GM21619 (cell line): ENCODE results near the gene ERGIC2.
"Not testable (repeated sequence)": the region's sequence is repeated elsewhere in the genome, so short reads cannot be mapped to it uniquely, and the experiment has no call there.

Experiments
- ATAC-seq: cut with Tn5 transposase; IDR thresholded peaks from one replicate; pipeline ENCODE4 v1.9.1; 2021; ENCODE audit not compliant: unreplicated experiment

The ERGIC2 gene

GRCh38 chr12:29380536-29381523, at the start of gene ERGIC2:
Gene ERGIC2 (minus strand): TSS chr12:29381172. CDS start chr12:29371633, 9,539 bp downstream.
- ATAC-seq: peak; percentile 95

DNA sequence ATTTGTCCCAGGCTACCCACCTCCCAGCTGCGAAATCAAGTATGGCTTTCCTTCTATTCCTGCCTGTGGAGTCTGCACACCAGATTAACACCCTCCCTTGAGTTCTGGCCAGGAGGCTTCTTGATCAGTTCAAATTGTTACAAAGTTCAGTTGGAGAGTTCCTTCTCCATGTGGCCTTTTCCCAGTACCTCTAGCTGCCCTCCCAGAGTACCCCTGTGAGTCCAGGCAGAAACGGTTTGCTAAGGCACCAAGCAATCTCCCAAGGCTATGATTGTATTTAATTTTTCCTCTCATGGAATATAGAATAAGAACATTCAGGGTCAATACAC, 49.7 kb upstream of the ERGIC2 start:
- no peak for ATAC-seq

DNA sequence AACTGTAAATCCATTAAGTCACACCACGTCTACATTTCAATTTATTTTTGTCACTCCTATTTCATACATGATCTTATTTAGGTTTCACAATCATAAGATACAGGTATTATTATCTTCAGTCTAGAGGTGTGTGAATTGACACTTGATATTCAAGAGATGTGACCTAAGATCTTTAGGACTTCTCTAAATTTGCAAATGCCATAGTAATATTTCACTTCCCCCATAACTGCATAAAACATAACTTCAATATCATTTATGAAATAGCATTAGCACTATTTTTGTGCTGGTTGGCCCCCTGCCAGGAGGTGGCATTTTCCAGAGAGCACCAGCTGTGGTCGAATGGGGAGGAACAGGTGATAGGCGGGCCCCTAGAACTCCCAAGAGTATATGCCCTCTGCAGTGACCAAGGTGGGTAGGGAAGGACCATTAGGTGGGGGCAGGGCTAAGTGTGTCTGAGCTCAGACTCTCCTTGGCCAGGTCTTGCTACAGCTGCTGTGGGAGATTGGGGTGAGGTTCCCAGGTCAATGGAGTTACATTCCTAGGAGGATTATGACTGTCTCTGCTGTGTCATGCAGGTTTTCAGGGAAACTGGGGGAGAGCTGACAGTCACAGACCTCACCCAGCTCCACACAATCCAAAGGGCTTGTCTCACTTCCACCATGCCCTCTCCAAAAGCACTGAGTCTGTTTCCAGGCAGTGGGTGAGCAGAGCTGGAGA, 49.2 kb upstream of the ERGIC2 start:
- no peak for ATAC-seq

DNA sequence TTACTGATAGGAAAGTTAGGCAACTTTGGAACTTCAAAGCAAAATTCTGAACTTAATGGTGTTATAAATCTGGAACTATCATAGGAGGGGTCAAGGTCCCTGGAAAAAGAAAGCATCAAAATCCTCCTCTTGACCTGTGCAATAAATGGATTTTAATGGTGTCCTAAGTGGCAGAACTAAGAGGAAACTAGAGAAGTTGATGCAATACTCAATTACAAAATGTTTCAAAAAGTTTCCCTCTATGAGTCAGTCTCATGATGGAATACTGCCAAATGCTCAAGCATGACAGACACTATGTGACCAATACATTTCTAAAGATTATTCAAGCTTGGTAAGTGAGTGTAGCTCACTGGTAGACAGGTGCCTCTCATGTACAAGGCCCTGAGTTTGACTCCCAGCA, 47.7 kb upstream of the ERGIC2 start:
- ATAC-seq: peak; percentile 38

DNA sequence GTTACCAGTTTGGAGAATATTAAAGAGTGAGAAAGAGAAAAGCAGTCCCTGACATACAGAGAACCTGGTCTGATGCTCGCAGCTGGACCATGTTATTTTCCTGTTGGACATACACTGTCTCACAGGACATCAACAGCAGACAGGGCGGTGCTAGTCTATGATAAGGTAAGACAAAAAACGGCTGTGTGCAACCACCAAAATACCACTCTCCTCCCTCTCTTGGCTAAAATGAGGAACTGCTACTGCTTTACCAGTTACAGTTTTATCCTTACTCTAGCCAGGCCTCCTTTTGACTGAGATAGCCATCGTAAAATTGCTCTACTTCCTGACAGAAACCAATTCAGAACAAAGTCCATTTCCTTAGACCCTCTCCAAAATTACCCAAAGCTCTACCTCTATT, 47.0 kb upstream of the ERGIC2 start:
- ATAC-seq: peak; percentile 98

GRCh38 chr12:29426498-29426897, 45.5 kb upstream of the ERGIC2 start:
- ATAC-seq: no peak

GRCh38 chr12:29425722-29426121, 44.8 kb upstream of the ERGIC2 start:
- no peak for ATAC-seq

- ATAC-seq: no peak
These were observed 35.8 kb upstream of the ERGIC2 start for GRCh38 chr12:29416748-29417147.

DNA sequence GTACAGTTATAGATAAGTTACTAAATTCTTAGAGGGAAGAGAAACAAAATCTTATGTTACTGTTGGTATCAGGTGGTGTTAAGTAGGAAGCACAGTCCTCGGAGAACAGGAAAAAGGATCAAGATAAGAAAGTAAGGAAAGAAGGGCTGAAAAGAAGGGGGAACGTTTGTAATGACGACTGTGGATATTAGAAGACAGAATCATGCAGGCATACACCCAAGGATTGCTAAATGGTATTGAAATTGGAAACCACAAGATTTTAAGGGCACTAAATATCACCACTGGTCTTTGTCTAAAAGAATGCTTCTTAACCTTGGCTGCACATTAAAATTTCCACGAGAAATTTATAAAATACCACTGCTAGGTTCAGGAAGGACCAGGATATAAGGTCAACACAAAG, 34.1 kb upstream of the ERGIC2 start:
- no peak for ATAC-seq

- no peak for ATAC-seq
These were observed 33.4 kb upstream of the ERGIC2 start for GRCh38 chr12:29414368-29414767.

GRCh38 chr12:29405561-29405960, 24.6 kb upstream of the ERGIC2 start:
- ATAC-seq: no peak

DNA sequence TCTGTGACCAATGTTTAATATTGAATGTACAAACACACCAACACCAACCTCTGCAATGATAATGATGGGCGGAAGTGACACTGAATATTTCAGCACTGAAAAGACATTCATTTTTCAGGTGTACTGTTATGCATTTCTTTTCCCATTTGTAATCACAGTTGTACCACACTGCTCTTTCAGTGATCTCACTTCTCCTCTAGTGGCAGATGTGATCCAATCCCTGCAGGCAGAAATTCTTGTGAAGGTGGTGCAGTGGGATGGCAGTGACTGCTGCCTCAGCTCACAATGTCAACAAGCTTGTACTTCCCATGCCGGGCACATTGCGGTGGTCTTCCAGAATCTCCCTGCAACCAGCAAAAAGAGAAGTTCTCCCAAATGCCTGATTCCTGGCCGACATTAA, 23.0 kb upstream of the ERGIC2 start:
- no peak for ATAC-seq

DNA sequence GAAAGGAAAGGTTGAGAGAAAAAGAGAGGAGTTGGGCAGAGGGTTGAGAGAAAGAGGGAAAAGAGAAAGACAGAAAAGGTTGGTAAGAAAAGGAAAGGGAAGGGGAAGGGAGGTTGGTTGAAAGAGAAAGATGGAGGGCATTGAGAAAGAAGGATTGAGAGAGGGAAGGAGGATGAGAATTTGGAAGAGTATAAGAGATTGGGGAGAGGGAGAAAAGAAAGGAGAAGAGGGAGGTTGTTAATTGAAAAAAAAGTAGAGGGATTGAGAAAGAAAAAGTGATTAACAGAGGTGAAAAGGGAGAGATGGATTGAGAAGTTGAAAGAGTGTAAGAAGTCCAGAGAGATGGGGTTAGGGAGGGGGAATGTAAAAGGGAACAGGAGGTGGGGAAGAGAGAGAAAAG, 21.5 kb upstream of the ERGIC2 start:
- no peak for ATAC-seq

GRCh38 chr12:29398495-29398894, 17.5 kb upstream of the ERGIC2 start:
- ATAC-seq: no peak

DNA sequence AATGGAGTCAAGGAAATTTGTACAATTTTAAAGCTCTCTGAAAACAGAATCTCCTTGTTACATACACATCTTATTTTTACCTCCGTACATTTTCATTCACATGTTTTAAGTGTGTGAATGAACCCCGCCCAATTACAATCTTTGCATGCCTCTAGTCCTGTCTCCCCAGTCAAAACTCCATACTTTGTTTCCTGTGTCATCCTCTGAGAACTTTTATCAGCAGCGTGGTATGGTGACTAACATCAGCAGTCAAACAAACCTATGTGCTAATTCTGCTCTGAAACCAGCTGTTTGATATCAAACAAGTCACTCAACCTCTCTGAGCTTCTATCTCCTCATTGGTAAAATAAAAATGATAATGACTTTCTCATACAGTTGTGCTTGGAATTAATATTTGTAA, 15.8 kb upstream of the ERGIC2 start:
- ATAC-seq: no peak

GRCh38 chr12:29395356-29395755, 14.4 kb upstream of the ERGIC2 start:
- ATAC-seq: no peak

- not testable (repeated sequence) for ATAC-seq
These were observed 9.4 kb upstream of the ERGIC2 start for GRCh38 chr12:29390419-29390818.

DNA sequence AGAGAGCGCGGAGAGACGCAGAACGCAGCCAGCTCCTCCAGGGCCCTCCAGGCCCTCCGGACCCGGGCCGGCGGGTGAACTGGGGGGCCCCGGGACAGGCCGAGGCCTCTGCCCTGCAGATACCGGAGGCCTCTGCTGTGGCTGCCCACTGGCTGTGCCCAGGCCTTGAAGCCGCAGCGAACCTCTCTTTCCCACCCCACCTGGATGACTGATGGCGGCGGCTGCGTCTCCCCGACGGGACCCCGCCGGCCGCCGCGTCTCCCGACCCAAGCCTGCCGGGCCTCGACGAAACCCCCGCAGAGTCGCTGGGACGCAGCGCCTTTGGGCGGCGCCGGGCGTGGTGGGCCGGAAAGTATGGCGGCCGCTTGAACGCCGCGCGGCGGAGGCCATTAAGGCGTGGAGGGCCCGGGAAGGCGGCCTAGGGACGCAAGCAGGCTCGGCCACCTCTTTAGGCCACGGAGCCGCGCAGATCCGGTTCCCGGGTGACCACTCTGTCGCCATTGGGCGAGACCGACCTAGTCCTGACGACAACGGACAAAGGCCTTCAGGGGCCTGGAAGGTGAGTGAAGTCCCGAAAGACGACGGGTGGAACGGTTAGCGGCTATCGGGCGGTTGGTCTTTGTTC, 8.4 kb upstream of the ERGIC2 start:
- no peak for ATAC-seq

- ATAC-seq: not testable (repeated sequence)
These were observed 5.2 kb upstream of the ERGIC2 start for GRCh38 chr12:29386084-29386680.

DNA sequence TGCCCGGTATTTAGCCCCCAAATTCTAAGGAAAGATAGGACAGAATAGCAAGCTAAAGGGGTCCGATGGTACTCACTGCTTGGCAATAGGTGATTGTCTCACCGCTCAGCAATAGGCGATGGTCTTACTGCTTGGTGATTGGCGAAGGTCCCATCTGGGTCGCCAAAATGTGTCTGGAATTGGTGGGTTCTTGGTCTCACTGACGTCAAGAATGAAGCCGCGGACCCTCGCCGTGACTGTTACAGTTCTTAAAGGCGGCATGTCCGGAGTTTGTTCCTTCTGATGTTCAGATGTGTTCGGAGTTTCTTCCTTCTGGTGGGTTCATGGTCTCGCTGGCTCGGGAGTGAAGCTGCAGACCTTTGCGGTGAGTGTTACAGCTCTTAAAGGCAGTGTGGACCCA, 4.2 kb upstream of the ERGIC2 start:
- ATAC-seq: not testable (repeated sequence)

GRCh38 chr12:29382251-29382650, 1.3 kb upstream of the ERGIC2 start:
- no peak for ATAC-seq
